HepG2 (cell line): ENCODE measurements around the gene CADPS. TPM values are rescaled to one million over a fixed set of nuclear protein-coding genes. Genes with fewer than 3 reads are reported as not detected.
A peak's percentile ranks its signal among the peaks of the same experiment; 100 is the strongest.

Experiments
- ATAC-seq: fragments of 200-7000 bp; cut with Tn5 transposase; 3 replicates; pipeline ENCODE4 v1.9.1; 2020; ENCODE audit warnings: mild to moderate bottlenecking, moderate library complexity
- BruUV-seq: library from RNA; stranded (reverse); fragments of 400-500 nt; replicated peaks from 2 replicates; lab custom pipeline; 2021; lab: Mats Ljungman, UMichigan
- CTCF ChIA-PET: fragments of 300-600 bp; formaldehyde crosslinking; extraction: SDS; loops from one replicate; lab custom pipeline; 2021; ENCODE audit warnings: low total read pairs, inconsistent platforms, low intra/inter-chr PET ratio; lab: Yijun Ruan, JAX
- POLR2A ChIA-PET: fragments of 350-600 bp; sonication (Branson Sonifier 250); formaldehyde crosslinking; loops from one replicate; lab custom pipeline; 2020; ENCODE audit warnings: antibody characterized with exemption, inconsistent platforms; lab: Yijun Ruan, JAX
- DNase-seq: peaks from one replicate; pipeline ENCODE4 v3.0.0-alpha.2; 2015; ENCODE audit warnings: low spot score
- FAIRE-seq: peaks from 3 replicates; lab custom pipeline; 2011; peaks lifted over from hg19 to GRCh38; lab: Jason Lieb, UNC
- H2AFZ ChIP-seq: one replicate; pipeline ENCODE4 v1.6.1; 2011; ENCODE audit warnings: low read length, inconsistent platforms
- H3K27ac ChIP-seq: fragments of 300-600 bp; 3 replicates; pipeline ENCODE4 v1.8.0; 2011; ENCODE audit warnings: mixed run types, mild to moderate bottlenecking, mixed read lengths, low read length, inconsistent platforms; ENCODE audit not compliant: insufficient read depth; ENCODE audit errors: extremely low read length
- H3K27me3 ChIP-seq, 2 experiments: fragments of 200-600 bp in 1 of 2; 2 replicates in 1 of 2; 3 replicates in 1 of 2; pipeline versions ENCODE4 v1.6.0 to v1.8.0; 2011; ENCODE audit warnings: low read length in 2 of 2, mild to moderate bottlenecking in 2 of 2, moderate library complexity in 2 of 2, inconsistent platforms in 1 of 2; ENCODE audit not compliant: insufficient read depth in 2 of 2, control insufficient read depth in 1 of 2
- H3K36me3 ChIP-seq, 2 experiments: fragments of 200-600 bp in 1 of 2; replicated peaks in 1 of 2; 2 replicates in 1 of 2; 3 replicates in 1 of 2; pipeline versions ENCODE4 v1.5.1 to v1.8.0; 2011; ENCODE audit warnings: low read length in 2 of 2, inconsistent platforms in 1 of 2; ENCODE audit not compliant: insufficient read depth in 2 of 2, control insufficient read depth in 1 of 2
- H3K4me1 ChIP-seq: 2 replicates; pipeline ENCODE4 v1.5.1; 2012; ENCODE audit warnings: low read length, inconsistent platforms; ENCODE audit not compliant: insufficient read depth
- H3K4me2 ChIP-seq: 2 replicates; pipeline ENCODE4 v1.6.0; 2011; ENCODE audit warnings: low read depth, low read length, inconsistent platforms
- H3K4me3 ChIP-seq, 3 experiments: fragments of 200-600 bp in 1 of 3; sonication (generic), shearing (Covaris generic) in 1 of 3; replicated peaks in 1 of 3; 2 replicates each; pipeline ENCODE4 v1.5.1; 2011 to 2016; ENCODE audit warnings: low read length in 3 of 3, inconsistent platforms in 2 of 3, low read depth in 2 of 3, mild to moderate bottlenecking in 2 of 3, control low read depth in 1 of 3, mixed read lengths in 1 of 3; ENCODE audit not compliant: insufficient read depth in 1 of 3
- H3K79me2 ChIP-seq: one replicate; pipeline ENCODE4 v1.6.1; 2011; ENCODE audit warnings: low read length, inconsistent platforms; ENCODE audit not compliant: insufficient read depth
- H3K9ac ChIP-seq: 2 replicates; pipeline ENCODE4 v1.6.0; 2011; ENCODE audit warnings: mild to moderate bottlenecking, low read depth, low read length, inconsistent platforms; ENCODE audit not compliant: insufficient read depth
- H3K9me3 ChIP-seq: 2 replicates; pipeline ENCODE4 v1.5.1; 2012; ENCODE audit warnings: mild to moderate bottlenecking, low read length
- H4K20me1 ChIP-seq: 2 replicates; pipeline ENCODE4 v1.6.0; 2011; ENCODE audit warnings: inconsistent platforms, mild to moderate bottlenecking, low read length, moderate library complexity; ENCODE audit not compliant: insufficient read depth
- MLX ChIP-seq: IDR thresholded peaks from 2 replicates; pipeline ENCODE4 v1.6.1; 2016
- MTF2 ChIP-seq: sonication (generic); formaldehyde crosslinking; IDR thresholded peaks from 2 replicates; pipeline ENCODE4 v1.5.0; 2020; ENCODE audit warnings: missing genetic modification reagents, borderline replicate concordance
- SP1 ChIP-seq, 2 experiments: fragments of 450-650 bp in 1 of 2; sonication (generic) in 1 of 2; formaldehyde crosslinking in 1 of 2; IDR thresholded peaks; 2 replicates each; pipeline versions ENCODE4 v1.4.0 to v1.6.1; 2016 to 2020; ENCODE audit warnings: missing genetic modification reagents in 1 of 2
- ZBTB43 ChIP-seq: sonication (generic); formaldehyde crosslinking; conservative IDR thresholded peaks from 2 replicates; pipeline ENCODE4 v1.4.0; 2020; ENCODE audit warnings: missing genetic modification reagents
- ZFYVE20 ChIP-seq: sonication (generic); formaldehyde crosslinking; IDR thresholded peaks from 2 replicates; pipeline ENCODE4 v1.8.0; 2023; ENCODE audit warnings: low read depth, mild to moderate bottlenecking, moderate library complexity, missing genetic modification reagents, borderline replicate concordance
- ZNF580 ChIP-seq: IDR thresholded peaks from 2 replicates; pipeline ENCODE4 v1.6.1; 2016; ENCODE audit warnings: low read depth, borderline replicate concordance
- WGBS: methylation state at CpG from one replicate; pipeline ENCODE4 v1.1.6; 2017; ENCODE audit warnings: low lambda C conversion rate; 5-methylcytosine and 5-hydroxymethylcytosine counted together
- in situ Hi-C: cut with HindIII; loops from 2 replicates; pipeline ENCODE4 v1.10.0; 2017; ENCODE audit warnings: low pct_unique_long_range_greater_than_20kb; ENCODE audit not compliant: extremely low pct_ligation_motif_present
- intact Hi-C: fragments of 100-400 bp; cut with micrococcal nuclease; formaldehyde crosslinking; loops from one replicate; pipeline ENCODE4 v1.10.0; 2022; ENCODE audit not compliant: unreplicated experiment
- polyA plus RNA-seq, 8 experiments: library from polyadenylated mRNA; depleted of rRNA in 3 of 8; stranded (reverse) in 7 of 8; unstranded in 1 of 8; fragments of >200 nt; fragmentation: Illumina TruSeq in 4 of 8; extraction: Trizol in 4 of 8; gene quantifications; 2 replicates each; pipeline versions ENCODE4 v1.2.1 to v1.2.3, GENCODE V29; 2011 to 2016; ENCODE audit warnings: low read depth in 4 of 8, missing spikeins in 1 of 8, mixed read lengths in 1 of 8; ENCODE audit not compliant: insufficient read depth in 1 of 8
- total RNA-seq, 5 experiments: library from RNA; depleted of rRNA; stranded (reverse); fragments of >200 nt; fragmentation: Illumina TruSeq; extraction: Trizol; gene quantifications; 2 replicates each; pipeline ENCODE4 v1.2.3, GENCODE V29; 2016; ENCODE audit warnings: low read depth in 1 of 5
- TF ChIP-seq, protein P1 (sequence below): sonication (generic); formaldehyde crosslinking; IDR thresholded peaks from 2 replicates; pipeline ENCODE4 v1.4.0; 2020; ENCODE audit warnings: missing genetic modification reagents, borderline replicate concordance

CADPS gene
- total and polyA plus RNA-seq, 2 of the 13 experiments (the other 11 are each of a cell fraction or from before 2014, with no cell fraction given): not detected

GRCh38 chr3:62875558-62876002, 364 bp upstream of the CADPS start:
- FAIRE-seq (no peak), ATAC-seq (no peak), DNase-seq (no peak)
- no TSS peak for BruUV-seq
- CTCF ChIA-PET: no interaction called here
- Histone ChIP-seq H2AFZ (no peak overlapping the region), H4K20me1 (no peaks in the 10 kb centered on the region), H3K4me1 (no peaks in the 10 kb centered on the region), H3K27ac (no peak overlapping the region), H3K9me3 (no peaks in the 10 kb centered on the region), H3K4me2 (no peak overlapping the region), H3K4me3 (no peak overlapping the region), H3K36me3 (no peaks in the 10 kb centered on the region), H3K79me2 (no peaks in the 10 kb centered on the region), H3K27me3 (no peaks in the 10 kb centered on the region; a peak in 1 of 5 replicates), H3K9ac (no peak overlapping the region)
- 58% methylated on average over 18 of the region's 18 CpGs for WGBS
- in situ Hi-C loops (no loop called here), intact Hi-C loops (loop anchor here (10.0 kb wide), 1 partner anchor 319 kb away; no protein-coding TSS in a partner anchor)
- POLR2A ChIA-PET: no interaction called here
- TF ChIP-seq ZBTB43 (CRISPR knock-in tag) (no peak), ZFYVE20 (CRISPR knock-in tag) (no peak), ZNF580 (CRISPR knock-in tag) (no peak)

- FAIRE-seq (no peak), DNase-seq (no peak), ATAC-seq (peak; percentile 85)
- Histone ChIP-seq H3K36me3 (no peaks in the 10 kb centered on the region), H3K9ac (no peak overlapping the region), H3K27me3 (no peaks in the 10 kb centered on the region; a peak in 1 of 5 replicates), H4K20me1 (no peaks in the 10 kb centered on the region), H3K4me2 (no peak overlapping the region), H3K9me3 (no peaks in the 10 kb centered on the region), H3K79me2 (no peaks in the 10 kb centered on the region), H3K4me1 (no peaks in the 10 kb centered on the region), H3K27ac (no peak overlapping the region), H2AFZ (no peak overlapping the region), H3K4me3 (no peak overlapping the region)
- CTCF ChIA-PET: no interaction called here
- no TSS peak for BruUV-seq
- in situ Hi-C loops (no loop called here), intact Hi-C loops (loop anchor here (10.0 kb wide), 1 partner anchor 321 kb away; no protein-coding TSS in a partner anchor)
- 66% methylated on average over 19 of the region's 77 CpGs for WGBS
- POLR2A ChIA-PET: no interaction called here
- TF ChIP-seq, protein P1, sequence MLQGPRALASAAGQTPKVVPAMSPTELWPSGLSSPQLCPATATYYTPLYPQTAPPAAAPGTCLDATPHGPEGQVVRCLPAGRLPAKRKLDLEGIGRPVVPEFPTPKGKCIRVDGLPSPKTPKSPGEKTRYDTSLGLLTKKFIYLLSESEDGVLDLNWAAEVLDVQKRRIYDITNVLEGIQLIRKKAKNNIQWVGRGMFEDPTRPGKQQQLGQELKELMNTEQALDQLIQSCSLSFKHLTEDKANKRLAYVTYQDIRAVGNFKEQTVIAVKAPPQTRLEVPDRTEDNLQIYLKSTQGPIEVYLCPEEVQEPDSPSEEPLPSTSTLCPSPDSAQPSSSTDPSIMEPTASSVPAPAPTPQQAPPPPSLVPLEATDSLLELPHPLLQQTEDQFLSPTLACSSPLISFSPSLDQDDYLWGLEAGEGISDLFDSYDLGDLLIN (CRISPR knock-in tag): no peak
- TF ChIP-seq MLX (no peak), SP1 (IDR thresholded peaks at IDR 0.05) (no peak), SP1 (CRISPR knock-in tag; IDR thresholded peaks at IDR 0.05) (no peak), MTF2 (CRISPR knock-in tag) (no peak)
These were observed 1.2 kb downstream of the CADPS start for GRCh38 chr3:62873761-62874710.
